ENCODE results near the gene PXMP2.
"Not testable (repeated sequence)": the region's sequence is repeated elsewhere in the genome, so short reads cannot be mapped to it uniquely, and the experiment has no call there.

PXMP2 gene

DNA sequence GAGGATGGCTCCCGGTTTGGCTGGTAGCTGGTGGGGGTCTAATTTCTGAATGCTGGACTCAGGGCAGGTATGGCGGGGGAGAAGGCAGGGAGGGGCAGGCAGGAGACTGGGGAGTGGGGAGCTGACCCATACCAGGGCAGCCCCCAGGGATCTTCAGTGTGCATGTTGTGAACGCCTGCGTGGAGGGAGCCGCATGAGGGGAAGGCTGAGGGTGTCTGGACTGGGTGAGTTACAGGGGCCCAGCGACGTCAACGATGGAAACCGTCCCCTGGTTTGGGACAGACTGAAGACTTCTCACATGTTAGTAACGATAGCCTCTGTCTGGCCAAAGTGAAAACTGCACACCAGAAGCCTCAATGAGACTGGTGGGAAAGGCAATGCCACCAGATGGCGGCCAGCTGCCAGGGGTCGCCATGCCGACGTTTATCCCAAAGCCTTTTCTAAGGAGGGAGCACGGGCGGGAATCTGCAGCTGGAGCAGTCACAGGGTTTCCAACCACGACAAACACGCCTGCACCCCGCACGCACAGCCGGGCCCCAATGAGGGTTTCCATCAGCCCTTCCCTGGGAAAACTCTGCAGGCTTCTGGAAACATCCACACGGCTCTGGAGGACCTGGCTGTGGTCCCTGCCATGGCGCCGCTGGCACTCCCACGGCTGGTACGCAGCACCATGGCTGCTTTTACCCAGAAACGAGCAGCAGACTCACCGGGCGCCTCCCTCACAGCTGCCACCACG is 37.3 kb downstream of the PXMP2 start:
- DNase-seq, result no peak

DNA sequence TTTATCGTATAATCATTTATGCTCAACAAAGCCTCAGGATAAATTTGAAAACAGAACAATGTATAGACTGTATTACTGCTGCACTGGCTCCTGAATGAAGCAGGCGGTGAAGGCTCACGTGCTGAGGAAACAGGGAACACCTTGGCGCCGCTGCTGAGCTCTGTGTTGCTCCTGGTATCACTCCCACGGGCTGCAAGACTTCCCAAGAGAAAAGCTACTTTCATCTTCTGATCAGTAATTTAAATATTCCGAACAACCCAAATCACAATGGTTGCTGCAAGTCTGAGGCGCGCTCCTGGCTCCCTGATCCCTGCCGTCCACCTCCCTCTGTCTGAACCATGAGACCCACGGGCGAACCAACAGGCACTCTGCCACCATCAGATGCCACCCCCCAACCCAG is 39.0 kb downstream of the PXMP2 start:
- no peak for DNase-seq

DNA sequence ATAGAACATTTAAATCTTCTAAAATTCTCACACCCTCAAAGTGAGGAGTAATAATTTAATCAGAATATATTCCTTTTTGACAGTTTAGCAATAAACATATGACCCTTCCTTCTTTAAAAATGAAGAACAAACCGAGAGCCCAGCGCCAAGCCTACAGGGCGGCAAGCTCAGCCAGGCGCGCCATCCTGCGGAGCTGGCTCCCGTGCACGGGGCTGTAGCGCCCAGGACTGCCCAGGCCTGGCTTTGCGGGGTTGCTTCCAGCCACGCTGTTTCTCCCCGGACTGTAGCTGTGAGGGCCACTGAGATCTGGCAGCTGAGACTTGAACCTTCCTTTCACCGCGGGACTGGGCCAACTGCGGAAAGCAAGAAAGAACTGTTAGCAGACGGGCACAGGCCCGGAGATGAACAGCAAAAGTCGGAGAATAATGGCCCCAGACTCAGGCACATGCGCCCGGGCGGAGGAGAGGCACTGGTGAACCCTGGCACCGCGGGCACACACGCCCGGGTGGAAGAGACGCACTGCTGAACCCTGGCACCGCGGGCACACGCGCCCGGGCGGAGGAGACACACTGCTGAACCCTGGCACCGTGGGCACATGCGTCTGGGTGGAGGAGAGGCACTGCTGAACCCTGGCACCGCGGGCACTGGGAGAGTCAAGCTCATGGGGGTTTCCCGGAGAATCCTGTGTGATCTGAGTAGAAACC is 39.9 kb downstream of the PXMP2 start:
- DNase-seq, result no peak

DNA sequence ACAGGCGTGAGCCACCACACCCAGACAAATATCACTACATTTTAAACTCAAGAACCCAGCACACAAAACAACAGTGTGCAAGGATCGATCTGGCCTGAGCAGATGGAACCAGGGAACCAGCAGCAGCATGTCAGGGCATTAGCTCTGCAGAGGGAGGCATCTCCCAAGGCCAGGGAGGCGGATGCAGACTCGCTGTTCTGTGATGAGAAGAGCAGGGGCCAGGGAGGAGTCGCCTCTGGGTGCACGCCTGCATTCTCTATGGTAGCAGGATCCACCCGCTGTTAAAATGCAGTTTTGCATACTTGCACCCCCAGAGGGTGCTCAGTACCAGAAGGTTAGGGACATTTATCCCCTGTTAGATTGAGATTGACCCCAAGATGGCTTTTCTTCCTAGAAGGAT is 41.1 kb downstream of the PXMP2 start:
- no peak for DNase-seq

DNA sequence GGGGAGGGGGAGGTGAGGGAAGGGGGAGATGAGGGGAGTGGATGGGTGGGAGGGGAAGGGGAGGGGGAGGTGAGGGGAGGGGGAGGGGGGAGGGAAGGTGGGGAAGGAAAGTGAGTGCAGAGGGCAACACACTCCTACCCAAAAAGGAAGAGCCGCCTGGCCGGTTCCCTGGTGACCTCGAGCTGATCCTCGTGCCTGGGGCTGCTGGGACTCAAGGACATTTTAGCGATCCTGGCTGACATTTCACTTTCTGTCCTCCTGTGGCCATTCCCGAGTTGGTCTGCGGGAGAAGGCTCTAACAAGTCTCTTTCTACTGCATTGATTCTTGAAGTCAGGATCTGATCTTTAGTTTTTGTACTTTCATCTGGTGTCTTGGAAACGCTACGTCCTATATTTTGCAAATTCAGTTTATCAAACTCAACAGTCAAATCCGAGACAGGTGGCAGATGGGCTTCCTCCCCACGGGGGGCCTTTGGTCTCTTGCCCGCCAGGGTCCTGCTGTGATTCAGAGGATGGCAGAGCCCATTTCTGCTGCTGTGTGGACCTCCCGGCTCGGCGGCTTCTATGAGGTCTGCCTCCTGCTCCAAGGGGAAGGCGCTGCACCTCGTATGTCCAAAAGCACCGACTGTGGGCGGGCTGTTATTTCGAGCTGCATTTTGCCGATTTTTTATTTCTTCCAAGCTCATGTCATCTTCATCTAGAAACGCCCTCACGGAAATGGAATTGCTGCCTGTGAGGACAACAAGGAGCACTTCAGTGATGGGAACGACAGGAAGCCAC is 42.3 kb downstream of the PXMP2 start:
- DNase-seq, result no peak

DNA sequence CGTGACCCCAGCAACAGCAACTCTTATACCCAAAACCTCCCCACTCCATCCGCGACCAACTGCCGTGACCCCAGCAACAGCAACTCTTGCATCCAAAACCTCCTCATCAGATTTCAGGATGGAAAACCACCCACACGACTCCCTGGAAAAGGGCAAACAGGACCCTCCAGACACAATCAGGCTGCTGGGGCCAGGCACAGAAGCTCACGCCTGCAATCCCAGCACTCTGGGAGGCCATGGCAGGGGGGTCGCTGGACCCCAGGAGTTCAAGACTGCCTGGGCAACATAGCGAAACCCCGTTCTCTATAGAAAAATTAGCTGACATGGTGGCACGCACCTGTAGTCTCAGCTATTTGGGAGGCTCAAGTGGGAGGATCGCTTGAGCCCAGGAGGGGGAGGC is 43.0 kb downstream of the PXMP2 start:
- no peak for DNase-seq

DNA sequence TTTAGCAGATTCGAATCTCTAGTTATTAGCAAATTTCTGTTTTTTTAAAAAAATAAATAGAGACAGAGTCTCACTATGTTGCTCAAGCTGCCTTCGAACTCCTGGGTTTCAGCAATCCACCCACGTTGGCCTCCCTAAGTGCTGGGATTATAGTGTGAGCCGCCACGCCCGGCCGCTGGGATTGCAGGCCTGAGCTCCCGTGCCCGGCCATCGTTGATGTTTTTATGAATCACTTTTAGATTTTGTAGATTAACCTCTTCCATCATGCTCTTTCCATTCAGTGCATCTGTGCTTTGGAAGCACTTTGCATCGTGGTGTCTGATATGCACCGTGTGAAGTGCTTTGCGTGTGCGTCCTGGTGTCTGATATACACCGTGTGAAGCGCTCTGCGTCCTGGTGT is 44.2 kb downstream of the PXMP2 start:
- DNase-seq, result no peak

DNA sequence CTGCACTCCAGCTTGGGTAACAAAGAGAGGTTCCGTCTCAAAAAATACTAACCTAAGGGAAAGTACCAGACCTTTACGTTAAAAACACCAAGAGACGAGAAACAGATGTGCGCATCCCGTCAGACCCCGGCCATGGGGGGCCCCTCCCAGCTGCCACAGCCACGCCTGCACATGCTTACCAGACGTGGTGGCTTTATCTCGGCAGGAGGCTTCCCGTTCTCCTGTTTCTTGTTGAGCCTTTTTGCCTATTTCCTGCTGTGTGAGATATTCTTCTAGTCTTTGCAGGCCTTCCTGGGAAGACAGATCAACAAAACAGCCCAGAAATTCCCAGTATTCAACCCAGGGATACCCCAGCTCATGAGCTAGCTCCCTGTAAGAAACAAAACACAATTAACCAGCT is 46.8 kb downstream of the PXMP2 start:
- no peak for DNase-seq

DNA sequence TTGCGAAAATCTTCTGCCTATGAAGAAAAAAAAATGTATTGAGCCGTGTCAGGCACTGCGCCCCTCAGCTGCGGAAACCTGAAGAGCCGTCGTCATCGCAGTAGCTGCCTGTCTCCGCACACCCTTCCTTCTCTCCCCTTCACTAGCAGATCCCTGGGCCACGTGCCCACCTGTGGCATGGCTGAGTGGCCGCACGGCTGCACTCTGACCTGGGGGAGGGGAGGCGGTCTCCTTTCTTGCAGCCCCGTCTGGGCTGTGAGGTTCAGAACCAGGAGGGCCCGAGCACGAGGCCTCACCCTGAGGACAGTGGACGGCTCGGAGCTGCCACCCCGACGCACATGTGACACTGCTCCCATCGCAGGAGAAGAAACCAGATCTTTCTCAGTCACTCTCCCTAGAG is 48.1 kb downstream of the PXMP2 start:
- DNase-seq, result no peak

DNA sequence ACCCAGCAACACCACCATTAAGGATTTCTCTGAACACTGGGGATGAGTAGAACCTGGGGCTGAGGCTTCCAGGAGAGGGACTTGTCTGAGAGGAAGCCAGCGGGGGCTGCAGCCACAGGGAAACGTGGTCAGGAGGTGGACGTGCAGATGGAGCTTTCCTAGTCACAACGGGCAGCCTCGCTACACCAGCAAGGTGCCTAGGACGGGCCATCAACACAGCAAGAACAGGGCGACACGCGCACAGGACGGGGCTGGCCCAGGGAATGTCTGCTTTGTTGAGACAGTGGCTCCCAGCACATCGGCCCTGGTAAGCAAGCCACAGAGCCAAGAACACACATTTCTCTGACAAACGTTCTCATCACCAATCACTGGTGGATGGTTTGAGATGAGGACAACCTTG is 49.0 kb downstream of the PXMP2 start:
- DNase-seq, result no peak

DNA sequence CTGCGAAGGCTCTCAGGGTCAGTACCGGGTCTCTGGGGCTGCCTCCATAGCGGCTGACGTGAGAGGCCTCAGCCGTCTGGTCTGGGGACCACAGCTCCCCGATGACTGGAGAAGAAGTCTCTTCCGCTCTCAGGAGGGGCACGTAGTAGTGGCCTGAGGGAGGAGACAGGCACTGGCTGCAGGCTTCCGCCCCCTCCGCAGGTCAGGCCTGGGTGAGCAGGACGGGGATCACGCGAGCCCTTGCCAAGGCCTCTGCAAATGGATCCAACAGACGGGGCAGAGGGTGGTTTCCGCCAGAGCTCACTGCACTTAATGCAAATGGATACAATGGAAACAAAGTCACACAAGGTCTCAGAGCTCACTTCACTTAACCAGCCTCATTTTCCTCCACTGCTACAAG is 49.5 kb downstream of the PXMP2 start:
- DNase-seq, result no peak

DNA sequence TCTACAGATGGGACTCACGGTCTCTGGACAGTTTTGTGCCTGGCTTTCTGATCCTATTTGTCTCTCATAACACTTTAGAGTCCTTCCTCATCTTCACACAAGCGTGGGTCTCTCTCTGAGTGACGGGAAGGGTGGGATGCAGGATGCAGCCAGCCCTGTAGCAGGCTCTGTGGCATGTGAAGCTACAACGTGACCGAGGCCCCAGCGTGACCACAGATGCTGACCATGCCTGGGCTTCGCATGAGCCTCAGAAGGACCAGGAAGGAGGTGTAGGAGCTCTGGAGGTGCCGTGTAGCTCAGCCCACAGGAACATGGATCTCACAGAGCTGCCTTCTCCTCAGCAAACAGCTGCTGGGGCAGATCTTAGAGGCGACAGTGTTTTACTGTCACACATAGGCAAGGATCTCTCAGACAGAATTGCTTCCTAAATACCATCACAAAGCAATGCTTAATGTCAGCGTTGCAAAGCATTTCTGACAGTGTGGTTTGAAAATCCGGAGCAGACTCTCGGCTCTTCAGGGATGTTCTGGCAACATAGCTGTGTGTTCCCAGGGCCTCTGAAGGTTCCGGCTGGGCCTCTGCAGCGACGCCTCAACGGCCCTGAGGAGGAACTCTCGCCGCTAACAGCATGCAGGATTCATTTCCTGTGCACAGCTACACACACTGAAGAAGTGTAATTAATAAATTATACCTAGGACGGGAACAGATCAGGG is 52.4 kb downstream of the PXMP2 start:
- DNase-seq, result no peak

DNA sequence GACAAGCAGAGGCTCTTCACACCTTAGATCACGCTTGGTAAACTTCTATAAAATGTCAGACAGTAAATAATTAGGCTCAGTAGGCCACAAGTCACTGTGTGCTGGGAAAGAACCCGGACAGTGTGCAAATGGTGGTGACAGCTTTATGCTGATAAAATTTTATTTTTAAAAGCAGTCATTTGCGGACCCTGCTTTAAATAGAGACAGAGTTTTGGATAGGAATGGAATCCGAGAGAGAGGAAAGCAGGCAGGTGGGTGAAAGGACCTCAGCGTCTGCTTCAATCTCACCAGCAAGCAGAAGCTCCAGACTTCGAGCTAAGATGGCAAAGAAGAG is 52.9 kb downstream of the PXMP2 start:
- DNase-seq, result no peak

DNA sequence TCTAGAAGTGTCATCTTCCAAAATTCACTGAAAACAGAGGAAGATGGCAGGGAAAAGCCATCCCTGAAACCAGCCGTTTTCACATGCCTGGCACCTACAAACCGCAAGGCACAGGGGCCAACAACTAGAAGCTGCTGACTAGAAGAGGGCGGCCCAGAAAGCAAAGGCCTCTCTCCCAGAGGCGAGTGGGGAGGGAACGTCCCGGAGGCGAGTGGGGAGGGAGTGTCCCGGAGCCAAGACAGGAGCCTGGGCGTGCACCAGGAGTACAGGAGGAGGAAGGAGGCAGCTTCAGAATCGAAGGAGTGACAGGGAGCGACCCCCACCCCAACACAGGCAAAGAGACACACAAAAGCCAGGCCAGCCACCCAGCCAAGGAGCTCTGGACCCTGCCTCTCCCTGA is 53.3 kb downstream of the PXMP2 start:
- DNase-seq, result no peak

DNA sequence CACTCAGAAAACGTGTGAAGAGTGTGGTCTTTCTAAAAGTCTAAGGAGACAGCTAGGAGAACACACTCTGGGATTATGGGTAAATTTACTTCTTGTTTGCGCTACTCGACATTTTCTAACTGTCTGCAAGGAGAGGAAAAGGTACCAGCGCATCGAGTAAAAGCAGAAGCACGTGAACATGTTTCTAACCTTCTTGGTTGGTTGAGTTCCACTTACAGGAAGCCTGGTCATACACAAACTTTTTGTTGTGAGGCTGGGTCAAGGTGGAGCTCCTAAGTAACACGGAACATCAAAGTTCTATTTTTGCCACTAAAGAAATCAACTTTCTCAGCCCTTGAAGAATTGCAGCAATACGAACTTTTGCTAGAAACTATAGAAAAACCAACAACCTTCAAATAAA is 54.2 kb downstream of the PXMP2 start:
- no peak for DNase-seq

DNA sequence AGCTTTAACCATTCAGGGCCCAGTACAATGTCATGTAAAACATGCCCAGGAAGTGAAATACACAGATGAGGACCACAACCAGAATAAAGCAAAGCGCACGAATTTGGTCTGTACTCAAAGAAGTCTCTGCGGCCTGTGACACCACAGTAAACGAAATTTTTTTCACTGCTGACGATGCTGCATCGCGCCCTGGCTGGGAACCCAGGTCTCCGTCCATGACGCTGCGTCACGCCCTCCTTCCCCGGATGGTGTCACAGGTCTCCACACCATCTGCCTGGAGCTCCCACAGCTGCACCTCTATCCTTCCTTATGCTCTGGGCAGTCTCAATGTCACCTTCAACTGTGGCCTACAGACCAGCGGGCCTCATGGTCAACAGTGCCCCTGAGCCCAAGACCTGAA is 56.4 kb downstream of the PXMP2 start:
- DNase-seq, result no peak

DNA sequence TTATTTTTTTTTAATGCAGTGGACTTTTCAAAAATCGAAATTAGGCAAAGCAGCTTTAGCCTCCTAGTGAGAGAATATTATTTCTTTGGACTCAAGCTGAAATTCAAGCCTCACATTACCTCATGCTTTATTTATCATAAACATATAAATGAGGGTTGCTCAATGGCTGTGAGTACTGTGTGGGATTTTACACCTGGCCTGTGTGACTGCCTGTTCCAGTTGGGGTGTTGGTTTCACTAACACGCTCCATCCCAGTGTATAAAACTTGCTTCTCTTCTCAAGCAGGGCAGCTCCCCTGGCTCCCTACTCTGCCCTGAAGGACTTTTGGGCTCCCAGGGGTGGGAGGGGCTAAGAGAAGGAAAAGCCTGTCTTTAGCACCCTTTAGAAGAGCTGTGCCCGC is 59.2 kb downstream of the PXMP2 start:
- no peak for DNase-seq

DNA sequence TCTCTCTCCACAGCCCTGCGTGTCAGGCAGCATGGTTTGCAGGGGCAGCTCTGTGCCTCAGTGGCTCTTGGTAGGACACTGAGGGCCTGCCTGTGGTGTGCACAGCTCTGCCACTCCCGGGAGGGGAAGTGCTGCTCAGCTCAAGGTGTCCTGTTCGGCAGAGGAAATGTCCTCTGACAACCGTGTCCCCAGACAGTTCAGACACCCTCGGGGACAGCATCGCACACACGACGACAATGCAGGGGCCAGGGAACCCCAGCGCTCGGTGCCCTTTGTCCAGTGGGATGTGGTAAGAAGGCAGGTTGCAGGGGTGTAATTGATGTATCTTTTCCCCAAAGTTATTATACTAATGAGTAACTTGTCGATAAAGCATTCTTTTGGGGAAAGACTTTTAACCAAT is 60.0 kb downstream of the PXMP2 start:
- DNase-seq, result no peak

DNA sequence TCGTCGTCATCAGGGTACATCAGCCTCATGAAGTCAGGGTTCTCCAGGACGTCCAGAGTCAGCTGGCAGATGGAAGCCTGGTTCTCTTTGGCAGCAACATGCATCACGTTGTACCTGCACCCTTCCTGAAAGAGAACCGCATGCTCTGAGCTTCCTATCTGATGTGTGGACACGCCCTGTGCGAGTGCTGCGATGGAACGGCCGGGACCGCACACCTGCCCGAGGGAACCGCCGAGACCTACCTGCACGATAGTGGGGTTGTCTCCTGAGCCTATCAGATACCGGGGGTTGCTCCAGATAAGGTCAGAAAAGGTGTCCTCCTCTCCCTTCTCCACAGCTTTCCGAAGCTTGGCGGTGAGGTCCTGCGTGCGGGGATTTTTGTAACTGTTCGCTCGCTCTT is 60.5 kb downstream of the PXMP2 start:
- no peak for DNase-seq

DNA sequence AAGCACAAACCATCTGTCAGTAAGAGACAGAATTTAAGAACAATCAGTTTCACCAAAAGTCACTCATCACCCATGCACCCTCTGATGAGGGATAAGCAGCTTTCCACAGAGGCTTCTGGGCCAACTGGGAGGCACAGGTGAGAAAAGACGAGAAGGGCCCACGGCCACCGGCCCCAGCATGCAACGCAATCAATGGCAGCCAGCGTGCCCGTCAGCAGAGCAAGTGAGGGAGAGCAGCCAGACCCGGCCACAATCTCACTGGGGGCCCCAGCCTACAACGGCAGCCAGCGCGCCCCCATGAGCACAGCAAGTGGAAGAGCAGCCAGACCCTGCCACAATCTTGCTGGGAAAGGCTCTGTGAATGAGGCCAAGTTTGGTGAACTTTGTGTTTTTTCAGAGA is 60.9 kb downstream of the PXMP2 start:
- DNase-seq, result no peak

DNA sequence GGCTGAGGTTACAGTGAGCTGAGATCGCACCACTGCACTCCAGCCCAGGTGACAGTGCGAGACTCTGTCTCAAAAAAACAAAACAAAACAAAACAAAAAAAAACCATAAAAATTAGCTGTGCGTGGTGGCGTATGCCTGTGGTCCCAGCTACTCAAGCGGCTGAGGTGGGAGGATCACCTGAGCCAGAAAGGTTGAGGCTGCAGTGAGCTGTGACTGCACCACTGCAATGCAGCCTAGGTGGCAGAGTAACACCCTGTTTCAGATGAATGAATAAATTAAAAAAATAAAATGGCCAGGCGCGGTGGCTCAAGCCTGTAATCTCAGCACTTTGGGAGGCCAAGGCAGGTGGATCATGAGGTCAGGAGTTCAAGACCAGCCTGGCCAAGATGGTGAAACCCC is 66.3 kb downstream of the PXMP2 start:
- not testable (repeated sequence) for DNase-seq

DNA sequence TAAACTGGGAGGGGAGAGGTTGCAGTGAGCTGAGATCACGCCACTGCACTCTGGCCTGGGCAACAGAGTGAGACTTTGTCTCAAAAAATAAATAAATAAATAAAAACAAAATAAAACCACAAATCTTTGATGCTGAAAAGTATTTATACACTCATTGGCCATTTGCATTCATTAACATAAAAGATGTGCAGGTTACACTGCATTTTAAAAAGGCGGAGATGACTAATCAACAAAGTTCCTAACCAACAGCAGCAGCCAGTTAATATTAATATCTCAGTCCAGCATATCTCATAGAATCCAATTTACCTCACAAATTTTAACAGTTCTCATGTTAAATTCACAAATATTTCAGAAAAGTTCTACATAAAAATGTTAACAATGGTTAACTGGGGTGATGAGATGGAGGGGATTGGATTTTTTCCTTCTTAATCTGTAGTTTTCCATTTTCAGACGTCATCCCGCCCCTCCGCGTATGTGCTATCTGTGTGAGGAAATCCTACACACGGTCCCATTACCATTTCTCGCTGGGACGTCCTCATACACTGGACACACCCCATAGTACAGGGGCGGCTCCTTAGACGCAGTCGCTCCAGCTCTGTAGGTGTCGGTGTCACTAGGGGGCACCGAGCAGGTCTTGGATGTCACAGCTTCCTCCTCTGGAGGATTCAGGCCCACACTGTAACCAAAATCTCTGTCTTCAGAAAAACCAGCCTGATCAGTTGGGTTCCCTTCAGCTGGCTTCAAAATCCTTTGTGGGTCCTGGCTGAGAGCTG is 67.0 kb downstream of the PXMP2 start:
- no peak for DNase-seq
